Left renal pelvis (tissue), 4 donors: ENCODE results near the gene A2ML1. TPM values are rescaled to one million over a fixed set of nuclear protein-coding genes. Genes with fewer than 3 reads are reported as not detected.
A peak's percentile ranks its signal among the peaks of the same experiment; 100 is the strongest.
"Not testable (repeated sequence)": the region's sequence is repeated elsewhere in the genome, so short reads cannot be mapped to it uniquely, and the experiment has no call there.

Experiments used
- DNase-seq, 4 donors: peaks; one replicate each; pipeline ENCODE4 v3.0.0-alpha.2; 2013; ENCODE audit warnings: low read depth in 4 of 4, low spot score in 3 of 4
- polyA plus RNA-seq, 4 donors: library from polyadenylated mRNA; unstranded; fragments of 120-200 nt; gene quantifications; one replicate each; pipeline ENCODE4 v1.2.1, GENCODE V29; 2013; ENCODE audit not compliant: insufficient read length in 4 of 4

The A2ML1 gene
- polyA plus RNA-seq, 4 donors = 0.10 to 0.64 (median 0.29) TPM

- no peak for DNase-seq
Measured at GRCh38 chr12:8903646-8904045, 81.2 kb downstream of the A2ML1 start.

DNA sequence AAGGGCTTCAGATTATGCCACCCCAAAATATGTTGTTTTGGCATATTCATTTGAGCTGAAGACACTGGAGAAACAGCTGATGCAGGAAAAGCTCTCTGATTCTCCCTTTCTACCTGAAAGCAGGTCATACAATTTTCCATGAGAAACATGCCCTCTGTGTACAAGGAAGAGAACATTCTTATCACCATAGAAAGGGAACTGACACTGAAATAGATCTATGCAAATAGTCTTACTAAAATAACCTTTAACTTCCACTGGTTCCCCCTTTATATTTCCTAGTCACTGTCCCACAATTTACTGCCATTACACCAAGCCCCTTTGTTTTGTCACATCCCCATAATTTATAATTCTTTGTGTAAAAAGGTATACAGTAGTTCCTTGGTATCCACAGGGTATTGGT lies 82.2 kb downstream of the A2ML1 start:
- DNase-seq = no peak

DNA sequence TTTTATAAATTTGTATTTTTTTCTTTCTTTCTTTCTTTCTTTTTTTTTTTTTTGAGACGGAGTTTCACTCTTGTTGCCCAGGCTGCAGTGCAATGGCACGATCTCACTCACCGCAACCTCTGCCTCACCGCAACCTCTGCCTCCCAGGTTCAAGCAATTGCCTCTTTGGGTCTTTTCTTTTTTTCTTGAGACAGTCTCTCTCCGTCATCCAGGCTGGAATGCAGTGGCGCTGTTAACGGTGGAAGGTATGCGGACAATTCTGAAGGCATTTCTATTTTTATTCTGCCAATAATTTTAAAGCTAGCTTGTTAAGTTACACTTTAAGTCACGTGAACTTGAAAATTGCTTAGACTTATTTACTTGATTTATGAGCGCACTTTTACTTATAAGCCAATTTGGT lies 83.1 kb downstream of the A2ML1 start:
- DNase-seq = no peak

GRCh38 chr12:8906266-8907180 lies 84.1 kb downstream of the A2ML1 start:
- DNase-seq = no peak

GRCh38 chr12:8907513-8907912 lies 85.1 kb downstream of the A2ML1 start:
- DNase-seq = no peak

GRCh38 chr12:8909752-8910151 lies 87.3 kb downstream of the A2ML1 start:
- DNase-seq = no peak

DNA sequence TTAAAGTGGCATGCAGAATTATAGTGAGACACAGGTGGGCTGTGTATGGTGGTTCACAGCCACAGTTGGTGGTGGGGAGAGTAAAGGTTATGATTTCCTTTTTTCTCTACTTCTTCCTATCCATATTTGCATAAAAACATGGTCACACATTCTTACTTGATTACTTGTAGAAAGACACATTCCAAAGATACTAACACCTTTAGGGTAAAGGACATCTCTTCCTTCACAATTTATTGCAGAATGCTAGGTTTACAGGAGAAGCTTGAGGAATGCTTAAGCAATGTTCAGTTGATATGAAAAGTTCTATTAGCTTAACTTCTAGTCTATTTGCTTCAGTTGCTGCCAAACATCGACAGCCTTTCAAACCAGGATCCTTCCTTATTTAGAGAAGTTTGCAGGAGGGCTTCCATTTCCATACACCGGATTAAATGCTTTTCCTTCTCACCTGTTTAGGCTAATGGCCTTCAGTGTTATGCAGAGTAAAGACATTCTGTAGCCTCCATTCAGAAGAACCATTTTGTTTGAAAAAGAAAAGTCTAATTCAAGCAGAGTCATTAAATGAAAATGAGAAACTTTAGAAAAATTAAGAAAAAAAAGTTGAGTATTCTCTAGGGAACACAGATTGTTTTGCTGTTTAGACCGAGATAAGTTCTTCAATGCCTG lies 89.3 kb downstream of the A2ML1 start:
- DNase-seq = no peak

DNA sequence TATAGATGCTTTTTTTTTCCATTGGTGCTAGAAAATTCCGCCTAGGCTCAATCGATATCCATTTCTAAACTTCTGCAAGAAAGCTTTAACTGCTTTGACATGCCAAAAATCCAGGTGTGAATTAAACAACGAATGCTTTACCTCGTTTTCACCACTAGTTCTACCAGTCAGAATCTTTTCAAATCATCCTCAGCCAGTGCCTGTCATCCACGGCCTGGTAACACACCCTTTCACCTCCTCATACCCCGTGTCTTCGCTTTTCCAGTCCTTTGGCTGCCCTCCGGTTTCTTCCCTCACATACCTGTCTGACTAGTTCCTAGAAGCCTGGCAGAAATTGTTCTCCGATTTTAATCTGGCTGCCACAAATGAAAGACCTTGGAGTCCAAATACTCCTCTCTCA lies 90.5 kb downstream of the A2ML1 start:
- peak in 1 of 4 donors; percentile 18 for DNase-seq

DNA sequence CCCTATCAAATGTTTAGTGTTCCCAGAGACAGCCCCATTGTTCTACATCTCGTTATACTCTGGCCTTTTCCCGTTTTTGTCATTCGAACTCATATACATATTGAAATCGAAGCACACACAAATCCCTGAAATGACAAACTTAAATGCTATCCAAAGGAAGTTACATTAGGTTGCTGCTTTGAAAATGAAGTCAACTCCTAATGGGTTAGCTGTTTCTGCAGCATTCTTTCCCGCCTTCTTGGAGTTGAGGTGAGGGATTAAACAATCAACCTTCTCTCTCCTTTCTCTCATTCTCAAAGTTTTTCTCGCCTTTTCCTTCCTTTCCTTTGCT lies 91.2 kb downstream of the A2ML1 start:
- DNase-seq = no peak

- DNase-seq = peak; percentile 71 to 82 (median 76)
Measured at GRCh38 chr12:8914033-8914715, 91.8 kb downstream of the A2ML1 start, which contains the start of gene PHC1. PHC1 (plus strand) TSS chr12:8914509; CDS start chr12:8917678, 3,169 bp downstream.

DNA sequence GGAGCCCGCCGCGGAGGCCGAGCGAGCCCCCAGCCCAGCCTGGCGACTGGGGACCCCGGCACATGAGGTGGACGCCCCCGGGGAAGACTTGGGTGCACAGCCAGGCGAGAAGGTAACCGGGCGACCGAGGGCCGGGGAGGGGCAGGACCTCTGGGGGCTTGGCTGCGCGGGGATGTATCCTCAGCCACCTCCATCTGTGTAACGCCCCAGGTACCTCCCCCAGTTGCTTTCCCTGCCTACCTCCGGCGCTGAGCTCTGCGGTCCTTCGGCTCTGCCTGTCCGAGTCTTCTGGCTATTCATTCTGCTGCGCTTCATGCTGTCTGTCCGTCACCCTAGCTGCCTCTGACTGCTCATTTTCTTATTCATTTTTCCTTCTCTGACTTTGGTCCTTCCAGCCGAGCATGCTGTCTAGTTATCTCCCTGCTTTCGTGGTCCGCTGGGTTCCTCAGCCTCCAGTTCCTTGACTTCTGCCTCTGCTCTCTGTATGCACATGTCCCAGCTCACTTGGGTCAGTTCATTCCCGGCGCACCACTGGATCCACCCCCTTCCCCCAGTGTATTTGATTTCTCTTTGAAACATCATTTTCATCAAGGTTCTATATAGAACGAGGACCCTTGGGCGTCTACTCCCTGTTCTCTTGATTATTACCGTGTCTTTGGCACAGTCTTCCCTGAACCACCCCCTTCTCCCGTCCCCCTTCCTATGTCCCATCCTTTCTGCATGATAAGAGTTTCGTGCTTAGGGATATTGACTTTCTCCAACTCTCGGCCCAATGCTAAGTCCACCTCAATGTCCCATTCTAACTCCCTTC lies 92.5 kb downstream of the A2ML1 start:
- peak; percentile 22 to 50 (median 36) for DNase-seq

GRCh38 chr12:8916154-8916553 lies 93.7 kb downstream of the A2ML1 start:
- DNase-seq = no peak

GRCh38 chr12:8917031-8917430 lies 94.6 kb downstream of the A2ML1 start:
- no peak for DNase-seq

DNA sequence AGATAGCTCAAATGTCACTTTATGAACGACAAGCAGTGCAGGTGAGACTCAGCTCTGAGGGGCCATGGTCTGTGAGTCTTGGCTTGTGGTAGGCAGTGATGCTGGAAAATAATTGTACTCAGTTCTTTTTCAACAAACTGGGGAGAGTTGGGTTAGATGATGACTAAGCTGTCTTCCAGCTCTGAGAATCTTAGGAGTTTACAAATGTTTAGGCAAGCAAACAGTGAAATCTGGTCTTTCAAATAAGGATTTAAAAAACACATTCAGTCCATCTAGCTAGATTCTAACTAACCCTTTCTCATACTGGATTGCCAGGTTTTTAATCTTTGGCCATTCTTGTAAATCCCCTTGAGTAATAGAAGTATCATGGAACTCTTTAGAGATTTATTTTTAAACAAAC lies 95.3 kb downstream of the A2ML1 start:
- DNase-seq = no peak

DNA sequence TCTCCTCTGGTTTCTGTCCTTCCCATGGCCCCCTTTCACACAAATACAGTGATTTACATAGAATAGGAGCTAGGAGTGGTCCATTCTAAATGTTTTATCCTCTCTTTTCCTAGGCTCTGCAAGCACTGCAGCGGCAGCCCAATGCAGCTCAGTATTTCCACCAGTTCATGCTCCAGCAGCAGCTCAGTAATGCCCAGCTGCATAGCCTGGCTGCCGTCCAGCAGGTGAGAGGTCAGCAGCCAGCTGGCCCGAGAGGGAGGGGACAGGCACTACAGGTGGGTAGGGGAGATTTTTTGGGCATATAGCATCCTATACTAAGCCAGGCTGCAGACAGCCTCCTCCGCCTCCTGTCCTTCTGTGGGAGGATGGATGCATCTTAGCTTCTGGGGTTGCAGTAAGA lies 97.2 kb downstream of the A2ML1 start:
- DNase-seq = not testable (repeated sequence)

- DNase-seq = no peak
Measured at GRCh38 chr12:8922544-8922943, 100.1 kb downstream of the A2ML1 start.
